A549 (cell line): ENCODE data around the gene OSBPL9.

Experiments used
- BHLHE40 ChIP-seq: IDR thresholded peaks from 2 replicates; pipeline ENCODE4 v1.6.1; 2012; ENCODE audit warnings: low read depth, low read length, inconsistent platforms
- CEBPB ChIP-seq, 2 experiments: fragments of >200 bp in 1 of 2; sonication (Bioruptor Twin) in 1 of 2; formaldehyde crosslinking in 1 of 2; IDR thresholded peaks; 2 replicates each; pipeline ENCODE4 v1.6.1; 2012 to 2016
- CTCF ChIP-seq: fragments of >200 bp; sonication (Bioruptor Twin); formaldehyde crosslinking; IDR thresholded peaks from 3 replicates; pipeline ENCODE4 v1.5.1; 2016
- HOXA7 ChIP-seq: fragments of 250-450 bp; sonication (Bioruptor Pico); IDR thresholded peaks from 2 replicates; pipeline ENCODE4 v1.5.0; 2020; ENCODE audit warnings: mild to moderate bottlenecking, moderate library complexity
- JUN ChIP-seq, 2 experiments: fragments of >200 bp; sonication (Bioruptor Twin); formaldehyde crosslinking; IDR thresholded peaks; 2 replicates in 1 of 2; 3 replicates in 1 of 2; pipeline ENCODE4 v1.6.1; 2016 to 2017
- MAFK ChIP-seq: fragments of 450-650 bp; IDR thresholded peaks from 2 replicates; pipeline ENCODE4 v1.6.1; 2014; ENCODE audit not compliant: partially characterized antibody
- MYC ChIP-seq: IDR thresholded peaks from 2 replicates; pipeline ENCODE4 v1.6.1; 2012; ENCODE audit warnings: mild to moderate bottlenecking, inconsistent platforms, low read length, improper control_type of control experiment, borderline replicate concordance
- POLR2A ChIP-seq: IDR thresholded peaks from 2 replicates; pipeline ENCODE4 v1.6.1; 2012; ENCODE audit warnings: mild to moderate bottlenecking, low read length
- REST ChIP-seq: fragments of 200-600 bp; sonication (generic); IDR thresholded peaks from 2 replicates; pipeline ENCODE4 v1.6.1; 2016; ENCODE audit warnings: antibody characterized with exemption, mild to moderate bottlenecking, moderate library complexity
- USF2 ChIP-seq: fragments of 450-650 bp; IDR thresholded peaks from 2 replicates; pipeline ENCODE4 v1.6.1; 2014; ENCODE audit warnings: antibody characterized with exemption
- ZFP36 ChIP-seq: fragments of 450-650 bp; IDR thresholded peaks from 2 replicates; pipeline ENCODE4 v1.6.1; 2014; ENCODE audit warnings: borderline replicate concordance; ENCODE audit not compliant: partially characterized antibody

GRCh38 chr1:51631747-51632146, 14.9 kb downstream of the OSBPL9 start:
- no peak for TF ChIP-seq REST
- TF ChIP-seq POLR2A: no peak
- TF ChIP-seq HOXA7 (CRISPR knock-in tag): no peak
- no peak for TF ChIP-seq CTCF
- TF ChIP-seq MAFK: no peak
- no peak for TF ChIP-seq JUN (IDR thresholded peaks at IDR 0.05)
- no peak for TF ChIP-seq ZFP36
- no peak for TF ChIP-seq BHLHE40
- TF ChIP-seq USF2: no peak
- no peak for TF ChIP-seq CEBPB (IDR thresholded peaks at IDR 0.05)
- no peak for TF ChIP-seq MYC
